PC-3 (cell line): ENCODE measurements around the gene PTPN18. TPM values are rescaled to one million over a fixed set of nuclear protein-coding genes. Genes with fewer than 3 reads are reported as not detected.

Experiments
- ATAC-seq: fragments of 200-7000 bp; cut with Tn5 transposase; 2 replicates; pipeline ENCODE4 v1.9.1; 2020; ENCODE audit warnings: mild to moderate bottlenecking, moderate library complexity
- BruUV-seq: library from RNA; stranded (reverse); fragments of 400-500 nt; replicated peaks from 2 replicates; lab custom pipeline; 2021; lab: Mats Ljungman, UMichigan
- CTCF ChIA-PET: fragments of 300-600 bp; sonication (Branson Sonifier 250); formaldehyde crosslinking; loops from one replicate; lab custom pipeline; 2022; ENCODE audit warnings: antibody characterized with exemption; lab: Charles Lee
- POLR2A ChIA-PET: fragments of 300-600 bp; sonication (Branson Sonifier 250); formaldehyde crosslinking; loops from one replicate; lab custom pipeline; 2022; ENCODE audit warnings: antibody characterized with exemption; ENCODE audit not compliant: unreplicated experiment; lab: Charles Lee
- DNase-seq: peaks from one replicate; pipeline ENCODE4 v3.0.0-alpha.2; 2015
- H2AFZ ChIP-seq: fragments of 300-600 bp; sonication (generic); 2 replicates; pipeline ENCODE4 v1.6.0; 2016; ENCODE audit warnings: antibody characterized with exemption, low read length
- H3F3A ChIP-seq: fragments of 300-600 bp; sonication (generic); one replicate; pipeline ENCODE4 v1.6.0; 2017; ENCODE audit warnings: antibody characterized with exemption, low read length, control low read depth, mild to moderate bottlenecking; ENCODE audit not compliant: unreplicated experiment
- H3K27ac ChIP-seq: fragments of 300-600 bp; sonication (generic); 2 replicates; pipeline ENCODE4 v1.5.1; 2016; ENCODE audit warnings: mild to moderate bottlenecking, low read length
- H3K27me3 ChIP-seq: fragments of 300-600 bp; sonication (generic); 2 replicates; pipeline ENCODE4 v1.6.1; 2016; ENCODE audit warnings: low read length, mixed read lengths
- H3K36me3 ChIP-seq: fragments of 300-600 bp; sonication (generic); 2 replicates; pipeline ENCODE4 v1.6.1; 2016; ENCODE audit warnings: low read depth, mixed run types, low read length, mixed read lengths
- H3K4me1 ChIP-seq: fragments of 300-600 bp; sonication (generic); 2 replicates; pipeline ENCODE4 v1.5.1; 2016; ENCODE audit warnings: low read length; ENCODE audit not compliant: insufficient read depth
- H3K4me2 ChIP-seq: fragments of 300-600 bp; sonication (generic); 2 replicates; pipeline ENCODE4 v1.6.0; 2016; ENCODE audit warnings: low read length
- H3K4me3 ChIP-seq: fragments of 300-600 bp; sonication (generic); 2 replicates; pipeline ENCODE4 v1.5.1; 2016; ENCODE audit warnings: mild to moderate bottlenecking, low read length, mixed read lengths
- H3K79me2 ChIP-seq: fragments of 300-600 bp; sonication (generic); 2 replicates; pipeline ENCODE4 v1.6.1; 2017; ENCODE audit warnings: low read length, mixed read lengths
- H3K9ac ChIP-seq: fragments of 300-600 bp; sonication (generic); 2 replicates; pipeline ENCODE4 v1.6.0; 2016; ENCODE audit warnings: mild to moderate bottlenecking, low read length
- H3K9me2 ChIP-seq: fragments of 300-600 bp; sonication (generic); replicated peaks from 2 replicates; pipeline ENCODE4 v1.6.1; 2016; ENCODE audit warnings: mixed run types, low read length, mixed read lengths
- H3K9me3 ChIP-seq: fragments of 300-600 bp; sonication (generic); 2 replicates; pipeline ENCODE4 v1.6.1; 2016; ENCODE audit warnings: low read length, mixed read lengths
- H4K20me1 ChIP-seq: fragments of 300-600 bp; sonication (generic); 2 replicates; pipeline ENCODE4 v1.6.1; 2016; ENCODE audit warnings: low read length, mixed read lengths
- EZH2 ChIP-seq: fragments of 300-600 bp; sonication (generic); IDR thresholded peaks from one replicate; pipeline ENCODE4 v1.6.1; 2017; ENCODE audit warnings: antibody characterized with exemption, mild to moderate bottlenecking, low read length; ENCODE audit not compliant: unreplicated experiment
- EZH2phosphoT487 ChIP-seq: fragments of 300-600 bp; sonication (generic); IDR thresholded peaks from 2 replicates; pipeline ENCODE4 v1.6.1; 2018; ENCODE audit warnings: mild to moderate bottlenecking, antibody characterized with exemption, low read length, borderline replicate concordance
- intact Hi-C: fragments of 100-400 bp; cut with micrococcal nuclease; formaldehyde crosslinking; loops from 2 replicates; pipeline ENCODE4 v1.9.0; 2023
- total RNA-seq: library from RNA; depleted of rRNA; stranded (reverse); fragments of >200 nt; gene quantifications from 2 replicates; pipeline ENCODE4 v1.2.3, GENCODE V29; 2014
- TF ChIP-seq, protein P1 (sequence below): fragments of 300-600 bp; sonication (generic); conservative IDR thresholded peaks from 2 replicates; pipeline ENCODE4 v1.5.1; 2017; ENCODE audit warnings: antibody characterized with exemption, low read depth, mild to moderate bottlenecking, low read length

PTPN18 gene
- total RNA-seq, 1 experiment from 2014 or later: 27.1 TPM

DNA sequence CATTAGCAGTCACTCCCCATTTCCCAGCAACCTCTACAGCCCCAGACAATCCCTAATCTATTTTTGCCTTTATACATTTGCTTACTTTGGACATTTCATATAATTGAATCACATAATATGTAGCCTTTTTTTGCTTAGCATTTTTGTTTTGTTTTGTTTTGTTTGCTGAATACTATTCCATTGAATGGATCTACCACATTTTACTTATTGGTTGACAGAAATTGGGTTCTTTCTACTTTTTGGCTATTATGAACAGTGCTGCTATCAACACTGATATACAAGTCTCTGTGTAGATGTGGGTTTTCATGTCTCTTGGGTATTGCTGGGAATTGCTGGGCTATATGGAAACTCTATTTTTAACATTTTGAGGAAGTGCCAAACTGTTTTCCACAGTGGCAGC, 7.6 kb downstream of the PTPN18 start:
- ATAC-seq (no peak), DNase-seq (no peak)
- Histone ChIP-seq H3K27ac (no peak overlapping the region), H3K27me3 (no peaks in the 10 kb centered on the region), H3F3A (no peaks in the 10 kb centered on the region), H3K9me3 (no peaks in the 10 kb centered on the region), H3K79me2 (no peaks in the 10 kb centered on the region), H3K4me3 (no peak overlapping the region), H3K9me2 (no peaks in the 10 kb centered on the region), H3K36me3 (no peaks in the 10 kb centered on the region), H3K4me1 (no peaks in the 10 kb centered on the region), H3K4me2 (no peak overlapping the region), H2AFZ (no peak overlapping the region), H4K20me1 (no peaks in the 10 kb centered on the region), H3K9ac (no peak overlapping the region)
- intact Hi-C loops: no loop called here
- no TSS peak for BruUV-seq
- TF ChIP-seq, protein P1, sequence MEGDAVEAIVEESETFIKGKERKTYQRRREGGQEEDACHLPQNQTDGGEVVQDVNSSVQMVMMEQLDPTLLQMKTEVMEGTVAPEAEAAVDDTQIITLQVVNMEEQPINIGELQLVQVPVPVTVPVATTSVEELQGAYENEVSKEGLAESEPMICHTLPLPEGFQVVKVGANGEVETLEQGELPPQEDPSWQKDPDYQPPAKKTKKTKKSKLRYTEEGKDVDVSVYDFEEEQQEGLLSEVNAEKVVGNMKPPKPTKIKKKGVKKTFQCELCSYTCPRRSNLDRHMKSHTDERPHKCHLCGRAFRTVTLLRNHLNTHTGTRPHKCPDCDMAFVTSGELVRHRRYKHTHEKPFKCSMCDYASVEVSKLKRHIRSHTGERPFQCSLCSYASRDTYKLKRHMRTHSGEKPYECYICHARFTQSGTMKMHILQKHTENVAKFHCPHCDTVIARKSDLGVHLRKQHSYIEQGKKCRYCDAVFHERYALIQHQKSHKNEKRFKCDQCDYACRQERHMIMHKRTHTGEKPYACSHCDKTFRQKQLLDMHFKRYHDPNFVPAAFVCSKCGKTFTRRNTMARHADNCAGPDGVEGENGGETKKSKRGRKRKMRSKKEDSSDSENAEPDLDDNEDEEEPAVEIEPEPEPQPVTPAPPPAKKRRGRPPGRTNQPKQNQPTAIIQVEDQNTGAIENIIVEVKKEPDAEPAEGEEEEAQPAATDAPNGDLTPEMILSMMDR: no peak
- no peak for TF ChIP-seq EZH2phosphoT487
- no peak for TF ChIP-seq EZH2
- ChIA-PET CTCF (no interaction called here), POLR2A (no interaction called here)

DNA sequence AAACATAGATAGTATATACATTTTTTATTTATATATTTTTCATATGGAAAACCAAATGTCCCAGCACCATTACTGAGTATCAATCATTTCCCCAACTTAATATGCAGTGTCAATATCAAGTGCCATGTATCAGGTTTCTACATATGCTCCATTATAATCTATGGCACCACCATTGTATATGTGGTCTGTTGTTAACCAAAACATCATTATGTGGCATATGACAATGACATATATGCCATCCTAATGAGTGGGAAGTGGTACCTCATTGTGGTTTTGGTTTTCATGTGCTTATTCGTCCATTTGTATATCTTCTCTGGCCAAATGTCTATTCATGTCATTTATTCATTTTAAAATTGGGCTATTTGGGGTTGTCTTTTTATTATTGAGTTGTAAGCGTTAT, 9.2 kb downstream of the PTPN18 start:
- no peak for DNase-seq
- H2AFZ ChIP-seq: no peak overlapping the region
- no peak overlapping the region for H3K4me3 ChIP-seq
- H3K9me3 ChIP-seq: no peaks in the 10 kb centered on the region
- no peaks in the 10 kb centered on the region for H3K27me3 ChIP-seq
- no peak overlapping the region for H3K27ac ChIP-seq
- BruUV-seq: no TSS peak
- intact Hi-C loops: no loop called here
- TF ChIP-seq, protein P1: no peak
- no peak for TF ChIP-seq EZH2phosphoT487
- no peak for TF ChIP-seq EZH2
- ChIA-PET CTCF (no interaction called here), POLR2A (no interaction called here)
- no peaks in the 10 kb centered on the region for H3K9me2 ChIP-seq
- H3F3A ChIP-seq: no peaks in the 10 kb centered on the region
- H4K20me1 ChIP-seq: no peaks in the 10 kb centered on the region
- no peaks in the 10 kb centered on the region for H3K79me2 ChIP-seq
- H3K9ac ChIP-seq: no peak overlapping the region
- no peak for ATAC-seq
- no peaks in the 10 kb centered on the region for H3K36me3 ChIP-seq
- no peaks in the 10 kb centered on the region for H3K4me1 ChIP-seq
- no peak overlapping the region for H3K4me2 ChIP-seq

- TF ChIP-seq EZH2 (no peak), EZH2phosphoT487 (no peak)
- TF ChIP-seq, protein P1: no peak
- no peaks in the 10 kb centered on the region for H3K4me1 ChIP-seq
- H3K4me2 ChIP-seq: no peak overlapping the region
- H3K9me2 ChIP-seq: no peaks in the 10 kb centered on the region
- no peak overlapping the region for H3K9ac ChIP-seq
- H2AFZ ChIP-seq: no peak overlapping the region
- no peaks in the 10 kb centered on the region for H3K79me2 ChIP-seq
- no peaks in the 10 kb centered on the region for H3K9me3 ChIP-seq
- H3F3A ChIP-seq: no peaks in the 10 kb centered on the region
- BruUV-seq: no TSS peak
- no peaks in the 10 kb centered on the region for H4K20me1 ChIP-seq
- H3K27me3 ChIP-seq: no peaks in the 10 kb centered on the region
- no peaks in the 10 kb centered on the region for H3K36me3 ChIP-seq
- ChIA-PET POLR2A (no interaction called here), CTCF (no interaction called here)
- H3K27ac ChIP-seq: no peak overlapping the region
- no peak for DNase-seq
- intact Hi-C loops: no loop called here
- no peak overlapping the region for H3K4me3 ChIP-seq
- ATAC-seq: no peak
Measured at GRCh38 chr2:130365963-130366362, 10.1 kb downstream of the PTPN18 start.
